IPS-20b (cell line): Measurements from ENCODE around the gene SPRY4.
"Not testable (repeated sequence)": the region's sequence is repeated elsewhere in the genome, so short reads cannot be mapped to it uniquely, and the experiment has no call there.

Experiments
- H3K27ac ChIP-seq: one replicate; pipeline ENCODE4 v1.5.1; 2013; ENCODE audit warnings: low read length
- H3K27me3 ChIP-seq: 2 replicates; pipeline ENCODE4 v1.6.1; 2013; ENCODE audit warnings: mild to moderate bottlenecking, low read length, inconsistent platforms; ENCODE audit not compliant: insufficient read depth
- H3K36me3 ChIP-seq: 2 replicates; pipeline ENCODE4 v1.6.1; 2013; ENCODE audit warnings: low read depth, mild to moderate bottlenecking, inconsistent platforms, low read length, moderate library complexity; ENCODE audit not compliant: insufficient read depth
- H3K4me1 ChIP-seq: 2 replicates; pipeline ENCODE4 v1.6.1; 2013; ENCODE audit warnings: mild to moderate bottlenecking, control low read depth, inconsistent platforms, low read length, moderate library complexity; ENCODE audit not compliant: insufficient read depth
- H3K4me3 ChIP-seq: 2 replicates; pipeline ENCODE4 v1.5.1; 2013; ENCODE audit warnings: mild to moderate bottlenecking, low read length, inconsistent platforms
- H3K9ac ChIP-seq: 2 replicates; pipeline ENCODE4 v1.6.1; 2013; ENCODE audit warnings: low read depth, mild to moderate bottlenecking, inconsistent platforms, low read length, moderate library complexity
- H3K9me3 ChIP-seq: 2 replicates; pipeline ENCODE4 v1.6.1; 2013; ENCODE audit warnings: mild to moderate bottlenecking, low read depth, low read length, inconsistent platforms; ENCODE audit not compliant: insufficient read depth

Gene SPRY4

DNA sequence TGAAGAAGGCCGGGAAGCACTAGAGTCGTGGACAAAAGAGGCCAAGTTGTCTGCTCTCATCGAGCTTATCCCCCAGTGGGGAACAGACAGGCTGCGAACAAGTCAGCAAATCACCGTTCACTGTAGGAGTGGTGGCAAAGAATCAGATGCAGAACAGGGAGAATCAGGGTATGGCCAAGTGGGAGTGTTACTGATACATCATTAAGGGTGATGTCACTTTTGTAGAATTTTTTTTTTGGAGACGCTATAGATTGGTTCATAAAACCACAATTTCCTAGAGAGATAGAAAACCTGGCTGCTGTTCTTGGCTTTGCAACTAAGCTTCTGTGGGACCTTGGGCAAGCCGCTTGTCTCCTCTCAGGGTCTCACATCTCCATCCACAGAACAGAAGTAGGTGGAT lies 21.3 kb downstream of the SPRY4 start:
- no peak overlapping the region for H3K4me3 ChIP-seq
- H3K9me3 ChIP-seq, result no peaks in the 10 kb centered on the region
- H3K4me1 ChIP-seq, result peaks cover 5% of the 10 kb centered on the region; the same call in 1 of the 2 replicates
- H3K9ac ChIP-seq, result no peak overlapping the region
- H3K36me3 ChIP-seq, result peaks cover 27% of the 10 kb centered on the region; the same call in 1 of the 2 replicates
- no peaks in the 10 kb centered on the region for H3K27me3 ChIP-seq
- no peak overlapping the region for H3K27ac ChIP-seq

DNA sequence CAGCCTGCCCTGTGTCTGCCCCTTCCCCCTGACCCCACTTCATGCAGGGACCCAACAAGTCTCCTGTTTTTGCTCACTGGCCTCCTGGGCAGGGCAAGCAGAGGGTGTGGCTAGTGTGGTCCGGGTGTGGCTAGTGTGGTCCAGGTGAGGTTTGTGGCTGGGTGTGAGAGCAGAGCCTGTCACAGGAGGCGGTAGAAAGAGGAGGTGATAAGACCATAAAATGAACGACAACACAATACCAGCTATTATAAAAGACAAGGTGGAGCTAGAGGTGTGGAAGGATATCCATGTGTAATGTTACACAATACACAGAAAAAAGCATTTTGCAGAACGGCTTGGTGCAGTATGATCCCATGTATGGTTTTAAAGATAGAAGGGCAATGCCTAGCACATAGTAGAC lies 23.3 kb downstream of the SPRY4 start:
- Histone ChIP-seq H3K9me3 (no peaks in the 10 kb centered on the region), H3K27ac (no peak overlapping the region), H3K9ac (no peak overlapping the region), H3K36me3 (peaks cover 9% of the 10 kb centered on the region; the same call in 1 of the 2 replicates), H3K27me3 (no peaks in the 10 kb centered on the region), H3K4me3 (no peak overlapping the region), H3K4me1 (peaks cover 11% of the 10 kb centered on the region; the same call in 1 of the 2 replicates)

DNA sequence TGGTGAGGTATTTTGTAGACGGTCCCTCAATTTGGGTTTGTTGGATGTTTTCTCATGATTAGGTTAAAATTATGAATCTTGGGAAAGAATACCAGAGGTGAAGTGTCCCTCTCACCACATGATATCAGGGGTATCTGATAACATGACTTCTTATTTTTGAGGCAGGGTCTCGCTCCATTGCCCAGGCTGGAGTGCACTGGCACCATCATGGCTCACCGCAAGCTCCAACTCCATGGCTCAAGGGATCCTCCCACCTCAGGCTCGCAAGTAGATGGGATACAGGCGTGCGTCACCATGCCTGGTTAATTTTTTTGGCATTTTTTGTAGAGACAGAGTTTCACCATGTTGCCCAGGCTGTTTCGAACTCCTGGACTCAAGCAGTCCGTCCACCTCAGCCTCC lies 24.1 kb downstream of the SPRY4 start:
- no peak overlapping the region for H3K4me3 ChIP-seq
- H3K4me1 ChIP-seq, result peaks cover 19% of the 10 kb centered on the region; the same call in 1 of the 2 replicates
- H3K27me3 ChIP-seq, result no peaks in the 10 kb centered on the region
- no peak overlapping the region for H3K27ac ChIP-seq
- no peak overlapping the region for H3K9ac ChIP-seq
- peaks cover 6% of the 10 kb centered on the region; the same call in 1 of the 2 replicates for H3K36me3 ChIP-seq
- no peaks in the 10 kb centered on the region for H3K9me3 ChIP-seq

DNA sequence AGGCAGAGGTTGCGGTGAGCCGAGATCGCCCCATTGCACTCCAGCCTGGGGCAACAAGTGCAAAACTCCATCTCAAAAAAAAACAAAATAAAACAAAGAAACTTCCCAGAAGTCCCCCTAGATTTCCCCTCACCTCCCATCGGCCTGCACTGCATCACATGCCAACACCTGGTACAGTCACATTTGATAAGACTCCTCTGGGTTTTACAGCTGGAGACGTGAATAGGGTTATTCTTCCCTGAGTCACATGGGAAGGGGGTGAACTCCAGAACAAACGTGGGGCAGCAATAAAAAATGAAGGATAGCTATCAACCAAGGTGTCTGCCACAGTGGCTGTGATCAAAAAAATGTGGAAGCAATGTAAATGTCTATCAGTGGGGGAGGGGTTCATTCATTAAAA lies 26.0 kb downstream of the SPRY4 start:
- no peaks in the 10 kb centered on the region for H3K27me3 ChIP-seq
- H3K4me3 ChIP-seq, result no peak overlapping the region
- peaks cover 6% of the 10 kb centered on the region; the same call in 1 of the 2 replicates for H3K36me3 ChIP-seq
- no peak overlapping the region for H3K27ac ChIP-seq
- H3K9me3 ChIP-seq, result no peaks in the 10 kb centered on the region
- peaks cover 27% of the 10 kb centered on the region; the same call in 1 of the 2 replicates for H3K4me1 ChIP-seq
- H3K9ac ChIP-seq, result no peak overlapping the region

DNA sequence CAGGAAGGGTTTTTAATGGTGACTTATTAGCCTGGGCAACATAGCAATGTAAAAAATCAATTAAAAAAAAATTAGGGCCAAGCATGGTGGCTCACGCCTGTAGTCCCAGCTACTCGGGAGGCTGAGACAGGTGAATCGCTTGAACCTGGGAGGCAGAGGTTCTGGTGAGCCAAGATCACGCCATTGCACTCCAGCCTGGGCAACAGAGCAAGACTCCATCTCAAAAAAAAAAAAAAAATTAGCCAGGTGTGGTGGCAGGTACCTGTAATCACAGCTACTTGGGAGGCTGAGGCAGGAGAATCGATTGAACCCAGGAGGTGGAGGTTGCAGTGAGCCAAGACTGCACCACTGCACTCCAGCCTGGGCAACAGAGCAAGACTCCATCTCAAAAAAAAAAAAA lies 27.0 kb downstream of the SPRY4 start:
- H3K9me3 ChIP-seq, H3K27ac ChIP-seq, H3K36me3 ChIP-seq, H3K27me3 ChIP-seq, H3K4me3 ChIP-seq, H3K9ac ChIP-seq: not testable (repeated sequence)
- peaks cover 27% of the 10 kb centered on the region; the same call in 1 of the 2 replicates for H3K4me1 ChIP-seq

DNA sequence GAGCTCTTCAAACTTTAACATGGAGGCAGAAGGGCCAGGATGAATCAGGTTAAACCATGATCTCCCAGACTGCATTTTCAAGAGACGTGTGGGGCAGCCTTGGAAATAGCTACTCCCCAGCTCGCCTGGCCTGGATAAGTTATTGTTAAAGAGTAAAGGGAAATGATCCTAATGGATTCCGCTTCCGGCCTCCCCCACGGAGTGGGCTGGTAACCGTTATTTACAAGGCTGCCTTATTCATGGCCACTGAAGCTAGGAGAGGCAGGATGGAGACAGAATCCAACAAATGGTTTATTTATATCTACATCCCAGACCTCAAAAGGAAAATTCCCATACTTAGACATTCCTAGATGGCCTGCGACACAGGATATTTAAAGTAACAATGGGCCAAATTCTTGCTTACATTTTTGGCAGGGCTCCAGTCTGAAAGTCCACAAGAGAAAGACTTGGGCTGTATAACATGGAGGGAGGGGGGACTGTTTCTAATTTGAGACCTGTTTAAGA lies 27.9 kb downstream of the SPRY4 start:
- H3K27me3 ChIP-seq, result no peaks in the 10 kb centered on the region
- H3K27ac ChIP-seq, result no peak overlapping the region
- no peaks in the 10 kb centered on the region for H3K9me3 ChIP-seq
- peak overlapping the region; percentile 49; the same call in 1 of the 2 replicates for H3K9ac ChIP-seq
- H3K4me1 ChIP-seq, result peaks cover 27% of the 10 kb centered on the region; the same call in 1 of the 2 replicates
- H3K4me3 ChIP-seq, result no peak overlapping the region
- H3K36me3 ChIP-seq, result no peaks in the 10 kb centered on the region; the same call in 1 of the 2 replicates

DNA sequence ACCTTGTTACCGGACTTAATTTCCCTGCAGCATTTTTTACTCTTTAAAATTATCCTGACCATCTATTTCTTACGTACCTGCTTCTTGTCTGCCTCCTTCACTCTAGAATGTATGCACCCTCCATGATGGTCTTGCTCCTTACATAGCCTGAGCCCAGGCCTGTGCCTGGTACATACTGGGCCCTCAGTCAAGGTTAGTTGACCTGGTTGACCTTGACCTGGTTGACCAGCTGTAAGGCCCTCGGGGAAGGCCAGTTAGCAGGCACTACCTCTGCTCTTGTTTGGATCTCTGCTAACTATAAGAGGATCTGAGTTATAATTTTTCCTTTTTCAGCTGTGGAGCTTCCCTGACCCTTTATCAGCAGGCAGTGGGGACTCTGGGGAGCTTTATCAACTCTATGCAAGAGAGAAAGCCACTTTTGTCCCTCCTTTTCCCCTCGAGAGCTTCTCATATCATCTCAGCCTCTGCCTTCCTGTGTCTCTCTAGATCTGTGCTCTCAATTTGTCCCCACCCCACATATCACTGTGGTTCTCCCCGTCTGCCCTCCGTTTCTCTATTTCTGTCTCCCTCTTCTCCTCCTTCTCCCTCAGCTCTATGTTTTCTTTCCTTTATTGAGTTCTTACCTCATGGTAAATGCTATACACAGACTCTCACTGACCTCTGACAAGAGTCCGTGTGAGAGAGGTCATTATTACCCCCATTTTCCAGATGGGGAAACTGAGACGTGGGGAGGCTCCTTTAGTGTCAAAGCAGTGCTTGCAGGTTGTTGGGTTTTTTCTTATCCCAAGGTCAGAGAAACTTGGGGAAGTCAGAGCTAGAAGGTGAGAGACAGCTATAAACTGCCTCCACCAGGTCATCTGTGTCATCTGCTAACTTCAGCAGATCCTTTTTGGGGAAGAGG lies 28.6 kb downstream of the SPRY4 start:
- Histone ChIP-seq H3K27me3 (no peaks in the 10 kb centered on the region), H3K9me3 (no peaks in the 10 kb centered on the region), H3K27ac (peak overlapping the region; percentile 58), H3K9ac (peak overlapping the region; percentile 49; the same call in 1 of the 2 replicates), H3K4me1 (peaks cover 27% of the 10 kb centered on the region; the same call in 1 of the 2 replicates), H3K36me3 (no peaks in the 10 kb centered on the region; the same call in 1 of the 2 replicates), H3K4me3 (no peak overlapping the region; the same call in 1 of the 2 replicates)

DNA sequence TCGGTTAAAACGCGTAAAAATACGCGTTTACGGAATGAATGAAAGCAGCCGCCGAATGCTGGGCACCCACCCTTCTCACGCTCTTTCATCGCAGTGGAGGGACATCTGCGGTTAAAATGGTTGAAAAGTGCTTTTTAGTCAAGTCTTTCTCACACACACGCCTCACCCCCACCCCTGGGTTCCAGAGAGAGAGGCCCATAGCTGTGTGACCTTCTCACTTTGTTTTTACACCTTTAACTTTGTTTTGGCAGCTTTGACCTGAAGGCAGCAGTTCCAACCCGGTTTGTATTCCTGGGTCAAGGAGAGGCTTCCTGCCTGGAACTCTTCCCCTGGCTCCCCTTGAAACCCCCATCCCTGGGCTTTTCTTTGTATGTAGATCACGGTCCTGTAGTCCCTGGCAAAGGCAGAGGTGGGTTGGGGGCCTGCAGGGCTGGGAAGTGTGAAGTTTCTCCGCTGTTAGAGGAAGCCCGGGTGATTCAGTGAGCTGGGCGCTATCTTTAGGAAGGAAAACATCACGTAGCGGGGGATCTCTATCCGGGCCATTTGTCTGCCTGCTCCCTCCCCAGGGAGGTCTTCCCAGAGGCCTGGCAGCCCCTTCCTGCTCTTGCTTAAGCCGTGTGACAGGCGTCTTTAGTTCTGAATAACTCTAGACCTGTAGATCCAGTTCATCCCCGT lies 29.6 kb downstream of the SPRY4 start:
- no peaks in the 10 kb centered on the region for H3K9me3 ChIP-seq
- peaks cover 2% of the 10 kb centered on the region; the same call in 1 of the 2 replicates for H3K36me3 ChIP-seq
- H3K4me3 ChIP-seq, result no peak overlapping the region; the same call in 1 of the 2 replicates
- H3K27me3 ChIP-seq, result no peaks in the 10 kb centered on the region
- H3K9ac ChIP-seq, result peak overlapping the region; percentile 49; the same call in 1 of the 2 replicates
- H3K27ac ChIP-seq, result peak overlapping the region; percentile 48
- peaks cover 30% of the 10 kb centered on the region; the same call in 1 of the 2 replicates for H3K4me1 ChIP-seq

DNA sequence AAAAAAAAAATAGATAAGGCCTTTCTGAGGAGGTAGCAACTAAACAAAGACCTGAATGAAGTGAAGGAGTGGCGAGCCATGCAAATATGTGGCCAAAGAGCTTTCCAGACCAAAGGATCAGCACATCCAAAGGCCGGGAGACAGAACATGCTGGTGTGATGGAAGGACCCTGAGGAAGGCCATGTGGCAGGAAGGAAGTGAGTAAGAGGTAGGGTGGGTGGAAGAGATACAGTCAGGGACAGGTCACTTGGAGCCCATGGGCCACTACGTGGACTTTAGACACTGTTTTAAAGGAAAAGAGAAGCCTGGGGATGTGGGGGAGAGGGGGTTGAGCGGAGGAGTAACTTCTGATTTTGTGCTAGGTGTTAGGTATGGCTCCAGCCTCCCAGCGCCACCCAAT lies 31.3 kb downstream of the SPRY4 start:
- no peak overlapping the region for H3K9ac ChIP-seq
- no peaks in the 10 kb centered on the region for H3K9me3 ChIP-seq
- no peaks in the 10 kb centered on the region for H3K27me3 ChIP-seq
- H3K4me3 ChIP-seq, result no peak overlapping the region
- no peak overlapping the region for H3K27ac ChIP-seq
- peaks cover 4% of the 10 kb centered on the region; the same call in 1 of the 2 replicates for H3K36me3 ChIP-seq
- peaks cover 30% of the 10 kb centered on the region; the same call in 1 of the 2 replicates for H3K4me1 ChIP-seq

DNA sequence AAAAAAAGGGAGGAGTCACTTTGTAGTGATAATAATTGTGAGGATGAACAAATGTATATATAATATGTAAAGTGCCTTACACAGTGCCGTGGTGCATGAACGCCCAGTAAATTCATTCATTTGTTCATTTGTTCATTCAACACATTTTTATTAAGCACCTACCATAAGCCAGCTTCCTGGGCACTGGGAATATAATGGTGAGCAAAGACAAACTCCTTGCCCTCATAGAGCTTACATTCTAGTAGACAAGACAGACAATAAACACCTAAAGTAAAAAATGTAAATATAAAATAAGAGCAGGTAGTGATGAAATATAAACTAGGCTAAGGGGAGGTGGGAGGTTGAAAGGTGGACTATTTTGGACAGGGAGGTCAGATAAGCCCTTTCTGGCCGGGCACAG lies 32.0 kb downstream of the SPRY4 start:
- Histone ChIP-seq H3K9ac (no peak overlapping the region), H3K4me1 (peaks cover 31% of the 10 kb centered on the region; the same call in 1 of the 2 replicates), H3K36me3 (peaks cover 4% of the 10 kb centered on the region; the same call in 1 of the 2 replicates), H3K4me3 (no peak overlapping the region), H3K27ac (no peak overlapping the region), H3K9me3 (no peaks in the 10 kb centered on the region), H3K27me3 (no peaks in the 10 kb centered on the region)

DNA sequence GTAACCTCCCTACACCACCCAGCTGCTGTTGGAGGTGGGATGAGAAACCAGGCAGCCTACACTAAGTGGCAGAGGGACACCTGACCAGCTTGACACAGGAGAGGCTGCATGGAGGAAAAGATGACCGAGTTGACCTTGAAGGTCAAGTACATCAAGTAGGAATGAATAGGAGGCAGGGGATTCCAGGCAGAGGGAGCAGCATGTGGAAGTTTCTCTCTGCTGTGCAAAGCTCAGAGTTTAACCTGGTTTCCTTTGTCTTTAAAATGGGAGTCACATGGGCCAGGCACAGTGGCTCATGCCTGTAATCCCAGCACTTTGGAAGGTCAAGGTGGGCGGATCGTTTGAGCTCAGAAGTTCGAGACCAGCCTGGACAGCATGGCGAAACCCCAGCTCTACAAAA lies 32.6 kb downstream of the SPRY4 start:
- no peaks in the 10 kb centered on the region for H3K9me3 ChIP-seq
- H3K4me1 ChIP-seq, result peaks cover 31% of the 10 kb centered on the region; the same call in 1 of the 2 replicates
- peaks cover 4% of the 10 kb centered on the region; the same call in 1 of the 2 replicates for H3K36me3 ChIP-seq

More for the DNA sequence above, 32.6 kb downstream of the SPRY4 start:
- no peak overlapping the region for H3K9ac ChIP-seq
- no peak overlapping the region for H3K4me3 ChIP-seq
- no peaks in the 10 kb centered on the region for H3K27me3 ChIP-seq
- H3K27ac ChIP-seq, result no peak overlapping the region
